RWPE1 (cell line): ENCODE data around the gene EMX1.

Source experiments
- CTCF ChIA-PET: fragments of 350-600 bp; sonication (Branson Sonifier 250); formaldehyde crosslinking; extraction: SDS; loops from one replicate; lab custom pipeline; 2021; lab: Yijun Ruan, JAX
- POLR2A ChIA-PET: fragments of 400-600 bp; formaldehyde crosslinking; extraction: SDS; loops from one replicate; lab custom pipeline; 2020; ENCODE audit warnings: antibody characterized with exemption; ENCODE audit not compliant: low non-redundant PET; lab: Yijun Ruan, JAX
- DNase-seq: peaks from one replicate; pipeline ENCODE4 v3.0.0; 2012; ENCODE audit warnings: low spot score
- H3K27ac ChIP-seq: fragments of 450-650 bp; 2 replicates; pipeline ENCODE4 v1.5.1; 2017
- TF ChIP-seq, protein P1 (sequence below): fragments of 450-650 bp; conservative IDR thresholded peaks from 2 replicates; pipeline ENCODE4 v1.5.1; 2017; ENCODE audit warnings: low read depth, mild to moderate bottlenecking

EMX1 gene

DNA sequence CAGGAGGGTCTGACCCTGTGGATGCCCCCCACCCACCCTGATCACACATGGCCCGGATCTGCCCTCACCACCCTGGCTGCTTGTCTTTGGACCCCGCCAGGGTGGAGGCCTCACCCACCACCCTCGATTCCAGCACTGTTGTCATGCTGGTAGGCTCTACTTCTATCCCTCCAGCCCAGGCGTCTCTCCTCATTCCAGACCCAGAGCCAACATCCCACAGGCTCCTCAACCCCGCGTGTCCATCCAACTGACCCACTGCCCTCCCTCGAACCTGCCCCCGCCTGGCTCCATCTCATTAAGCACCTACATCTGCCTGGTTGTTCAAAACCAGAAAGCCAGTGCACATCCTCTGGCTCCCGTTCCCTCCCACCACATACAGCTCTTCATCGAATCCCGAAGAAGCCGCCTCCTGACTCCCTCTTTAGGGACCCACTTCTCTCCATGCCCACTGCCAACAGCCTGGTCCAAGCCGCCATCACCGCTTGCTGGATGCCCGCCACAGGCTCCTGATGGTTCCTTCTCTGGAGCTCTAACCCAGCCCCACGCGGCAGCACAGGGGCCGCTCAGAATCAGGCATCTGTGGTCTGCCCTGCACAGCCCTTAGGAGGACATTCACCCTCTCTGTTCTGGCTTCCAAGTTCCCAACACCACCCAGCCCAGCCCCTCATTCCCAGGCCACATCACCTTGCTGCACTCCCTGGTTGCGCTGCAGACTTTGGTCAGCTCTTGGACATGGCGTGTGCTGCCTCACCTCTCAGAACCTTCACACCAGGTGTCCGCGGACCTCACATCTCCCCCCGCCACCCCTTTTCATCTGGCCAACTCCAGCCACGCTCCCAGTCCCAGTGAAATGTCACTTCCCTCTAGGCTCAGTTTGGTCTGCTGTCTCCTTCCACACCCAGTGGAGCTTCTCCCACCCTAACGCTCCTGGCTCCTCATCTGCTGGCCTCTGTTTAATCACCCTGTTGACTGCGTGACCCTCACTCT lies 43.0 kb downstream of the EMX1 start:
- TF ChIP-seq, protein P1, sequence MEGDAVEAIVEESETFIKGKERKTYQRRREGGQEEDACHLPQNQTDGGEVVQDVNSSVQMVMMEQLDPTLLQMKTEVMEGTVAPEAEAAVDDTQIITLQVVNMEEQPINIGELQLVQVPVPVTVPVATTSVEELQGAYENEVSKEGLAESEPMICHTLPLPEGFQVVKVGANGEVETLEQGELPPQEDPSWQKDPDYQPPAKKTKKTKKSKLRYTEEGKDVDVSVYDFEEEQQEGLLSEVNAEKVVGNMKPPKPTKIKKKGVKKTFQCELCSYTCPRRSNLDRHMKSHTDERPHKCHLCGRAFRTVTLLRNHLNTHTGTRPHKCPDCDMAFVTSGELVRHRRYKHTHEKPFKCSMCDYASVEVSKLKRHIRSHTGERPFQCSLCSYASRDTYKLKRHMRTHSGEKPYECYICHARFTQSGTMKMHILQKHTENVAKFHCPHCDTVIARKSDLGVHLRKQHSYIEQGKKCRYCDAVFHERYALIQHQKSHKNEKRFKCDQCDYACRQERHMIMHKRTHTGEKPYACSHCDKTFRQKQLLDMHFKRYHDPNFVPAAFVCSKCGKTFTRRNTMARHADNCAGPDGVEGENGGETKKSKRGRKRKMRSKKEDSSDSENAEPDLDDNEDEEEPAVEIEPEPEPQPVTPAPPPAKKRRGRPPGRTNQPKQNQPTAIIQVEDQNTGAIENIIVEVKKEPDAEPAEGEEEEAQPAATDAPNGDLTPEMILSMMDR, result no peak
- DNase-seq, result no peak
- POLR2A ChIA-PET, result no interaction called here
- CTCF ChIA-PET, result interaction anchor here (1.8 kb wide), 1 partner anchor 13 kb away, joined by 5 read pairs; no protein-coding TSS in a partner anchor
- no peak overlapping the region for H3K27ac ChIP-seq

DNA sequence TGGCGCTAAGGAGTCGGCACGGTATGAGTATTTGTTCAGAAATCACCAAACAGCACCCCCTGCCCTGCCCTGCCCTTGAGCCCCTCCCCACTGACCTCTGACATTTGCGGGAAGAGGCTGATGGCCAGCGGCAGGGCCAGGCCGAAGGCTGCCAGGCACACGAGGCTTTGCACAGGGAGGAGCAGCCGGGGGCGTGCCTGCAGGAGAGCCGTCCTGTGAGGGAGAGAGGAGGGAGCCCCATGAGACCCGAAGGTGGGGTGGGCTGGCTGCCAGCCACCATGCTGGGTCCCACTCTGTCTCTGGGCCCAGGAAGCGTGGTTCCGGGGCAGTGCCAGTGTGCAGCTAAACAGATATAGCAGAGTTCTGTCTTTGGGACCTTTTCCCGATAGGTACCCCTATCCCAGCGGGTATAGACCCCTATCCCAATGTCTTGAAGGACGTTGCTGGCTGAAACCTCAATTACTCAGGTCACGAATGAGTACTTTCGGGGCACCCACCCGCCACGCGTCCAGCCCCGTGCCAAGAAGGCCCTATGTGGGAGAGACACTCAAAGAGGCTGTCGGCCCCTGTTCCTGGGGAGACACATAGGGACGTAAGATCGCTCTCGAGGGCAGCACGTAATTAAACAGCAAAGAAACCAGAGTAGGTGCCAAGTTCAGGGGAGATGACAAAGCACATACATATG lies 43.9 kb downstream of the EMX1 start:
- no peak overlapping the region for H3K27ac ChIP-seq
- TF ChIP-seq, protein P1, result no peak
- POLR2A ChIA-PET, result no interaction called here
- DNase-seq, result no peak
- CTCF ChIA-PET, result interaction anchor here (1.8 kb wide), 1 partner anchor 13 kb away, joined by 5 read pairs; no protein-coding TSS in a partner anchor

DNA sequence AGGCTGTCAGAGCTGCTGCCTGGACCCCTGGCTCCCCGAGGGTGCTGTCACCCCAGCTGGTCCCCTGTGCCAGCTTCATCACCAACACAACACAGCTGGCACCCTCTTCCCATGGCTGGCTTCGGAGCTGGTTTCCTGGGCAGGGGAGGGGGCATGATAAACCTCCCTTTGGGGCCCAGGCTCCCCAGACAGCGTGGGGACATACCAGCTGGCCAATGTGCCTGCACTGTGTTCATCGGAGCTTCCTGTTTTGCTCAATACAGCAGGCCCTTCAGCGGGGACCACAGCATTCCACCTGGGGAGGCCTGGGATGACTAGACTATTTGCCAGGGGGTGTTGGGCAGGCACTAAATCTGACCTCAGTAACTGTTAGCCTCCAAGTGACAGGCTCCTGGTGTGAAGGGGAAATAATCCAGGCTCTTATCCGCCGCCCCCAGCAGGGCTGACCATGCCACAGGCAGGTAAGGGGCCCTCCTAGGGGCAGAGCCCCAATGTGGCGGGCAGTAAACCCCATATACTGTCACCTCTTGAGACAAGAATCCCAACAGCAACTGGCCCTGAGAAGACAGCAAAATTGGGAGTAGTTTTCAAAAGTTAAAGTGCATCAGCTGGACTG lies 44.6 kb downstream of the EMX1 start:
- ChIA-PET CTCF (interaction anchor here (1.8 kb wide), 1 partner anchor 12 kb away, joined by 5 read pairs; no protein-coding TSS in a partner anchor), POLR2A (no interaction called here)
- DNase-seq, result no peak
- H3K27ac ChIP-seq, result no peak overlapping the region
- TF ChIP-seq, protein P1, result no peak

DNA sequence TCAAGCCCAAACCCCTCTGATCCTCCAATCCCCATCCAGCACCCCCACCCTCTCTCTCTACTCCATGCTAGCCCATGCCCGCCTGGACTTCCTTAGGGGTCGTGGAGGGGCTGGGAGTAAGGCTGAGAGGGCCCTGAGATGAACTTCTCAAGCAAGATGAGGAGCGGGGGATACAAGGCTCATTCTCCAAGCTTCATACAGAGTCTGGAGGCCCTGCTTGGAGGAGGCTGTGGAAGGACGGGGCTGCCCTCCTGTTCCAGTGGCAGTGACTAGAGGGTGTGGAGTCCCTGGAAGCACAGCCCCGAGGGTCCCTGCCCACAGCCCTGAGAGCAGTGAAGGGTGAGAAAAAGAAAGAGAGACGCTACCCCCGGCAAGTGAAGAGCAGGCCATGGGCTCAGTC lies 45.6 kb downstream of the EMX1 start:
- TF ChIP-seq, protein P1, result no peak
- ChIA-PET POLR2A (no interaction called here), CTCF (interaction anchor here (1.7 kb wide), 1 partner anchor 11 kb away, joined by 9 read pairs; no protein-coding TSS in a partner anchor)
- H3K27ac ChIP-seq, result no peak overlapping the region
- DNase-seq, result no peak

DNA sequence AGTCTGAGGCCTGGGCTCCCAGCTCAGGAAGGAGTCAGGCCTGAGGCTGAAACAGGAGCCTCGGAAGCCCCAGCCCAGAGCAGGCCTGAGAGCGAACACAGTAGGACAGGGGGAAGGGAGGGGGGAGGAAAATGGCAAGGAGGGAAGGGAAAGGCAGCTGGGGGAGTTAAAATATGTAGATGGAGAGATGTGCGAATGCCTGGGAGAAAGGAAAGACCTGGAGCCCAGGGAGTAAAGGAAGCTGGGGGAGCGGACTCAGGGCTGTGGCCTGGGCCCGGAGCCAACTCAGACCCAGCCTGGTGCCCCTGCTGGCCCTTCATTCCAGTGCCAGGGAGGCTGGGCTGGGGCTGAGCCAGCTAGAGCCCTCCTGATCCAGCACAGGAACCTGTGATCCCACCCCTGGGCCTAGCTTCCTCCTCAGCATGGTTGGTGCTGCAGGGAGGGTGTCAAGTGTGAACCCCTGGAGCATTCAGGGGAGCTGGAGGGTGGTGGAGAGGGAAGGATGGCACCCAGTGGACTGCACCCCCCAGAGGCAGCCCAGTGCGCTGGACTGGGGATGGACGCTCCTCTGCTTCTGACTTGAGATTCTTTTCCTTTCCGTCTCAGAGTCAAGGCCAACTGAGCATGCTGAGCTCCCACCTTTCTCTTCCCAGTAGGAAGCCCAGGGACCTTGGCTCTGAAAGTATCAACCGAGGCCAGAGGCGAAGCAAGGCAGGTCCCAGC lies 46.3 kb downstream of the EMX1 start:
- ChIA-PET POLR2A (no interaction called here), CTCF (interaction anchor here (0.5 to 1.7 kb wide), 4 partner anchors 10 to 76 kb away, joined by 3 to 9 read pairs (median 4); partner anchors contain the start of gene SPR)
- TF ChIP-seq, protein P1, result no peak
- H3K27ac ChIP-seq, result no peak overlapping the region
- DNase-seq, result no peak
